ENCODE data around the gene SNED1. TPM values are rescaled to one million over a fixed set of nuclear protein-coding genes. Genes with fewer than 3 reads are reported as not detected.

The SNED1 gene
- total RNA-seq, 1 experiment from 2014 or later = 3.2 TPM

DNA sequence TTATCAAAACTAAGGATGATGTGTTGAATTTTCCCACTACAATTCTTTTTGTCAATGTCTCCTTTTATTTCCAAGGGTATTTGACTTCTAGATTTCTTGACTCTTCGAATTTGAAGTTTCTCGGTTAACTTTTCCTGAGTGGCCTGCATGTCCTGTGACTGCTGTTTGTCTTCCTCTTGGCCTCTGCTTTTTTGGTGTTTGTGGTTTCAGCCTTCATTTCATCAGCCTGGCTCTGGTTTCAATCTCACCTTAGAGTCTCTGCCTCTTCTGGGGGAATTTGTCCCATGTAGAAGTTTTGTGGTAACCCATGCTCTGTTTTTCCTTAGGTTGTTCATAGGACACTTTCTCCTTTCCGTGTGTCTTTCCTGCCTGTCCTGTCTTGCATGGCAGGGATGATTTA is 28.3 kb upstream of the SNED1 start:
- Mint-ChIP-seq H3K4me1 (no peaks in the 10 kb centered on the region), H3K27ac (no peak overlapping the region), H3K27me3 (ENCODE audit: low read depth) (no peaks in the 10 kb centered on the region), H3K4me3 (no peak overlapping the region), H3K9me3 (no peaks in the 10 kb centered on the region), H3K36me3 (no peaks in the 10 kb centered on the region)
- ATAC-seq = no peak
- ChIA-PET POLR2A (no interaction called here), CTCF (interaction anchor here (1.0 kb wide), 1 partner anchor 13 kb away, joined by 4 read pairs; no protein-coding TSS in a partner anchor)
- no peak for DNase-seq (ENCODE audit: low spot score)
- TF ChIP-seq EMX1 (CRISPR knock-in tag; IDR thresholded peaks at IDR 0.05) = no peak
- no peak for TF ChIP-seq NFYB (CRISPR knock-in tag; conservative IDR thresholded peaks at IDR 0.05; ENCODE audit: low read depth)
- no peak for TF ChIP-seq MYBL2 (CRISPR knock-in tag; IDR thresholded peaks at IDR 0.05)
- no peak for TF ChIP-seq SMAD3 (CRISPR knock-in tag; IDR thresholded peaks at IDR 0.05; ENCODE audit: borderline replicate concordance)
- TF ChIP-seq GRHL2 (CRISPR knock-in tag; IDR thresholded peaks at IDR 0.05; ENCODE audit: insufficient replicate concordance, severe bottlenecking) = no peak
- TF ChIP-seq FOXP4 (CRISPR knock-in tag; IDR thresholded peaks at IDR 0.05) = no peak
- no peak for TF ChIP-seq CBFB (CRISPR knock-in tag; IDR thresholded peaks at IDR 0.05; ENCODE audit: low read depth)
- no peak for TF ChIP-seq ZNF423 (CRISPR knock-in tag; IDR thresholded peaks at IDR 0.05)
- TF ChIP-seq CREB1 (CRISPR knock-in tag; IDR thresholded peaks at IDR 0.05) = no peak
- no peak for TF ChIP-seq ZNF138 (CRISPR knock-in tag; conservative IDR thresholded peaks at IDR 0.05)
- TF ChIP-seq ERG (CRISPR knock-in tag; IDR thresholded peaks at IDR 0.05) = no peak
- no peak for TF ChIP-seq CDX4 (CRISPR knock-in tag; IDR thresholded peaks at IDR 0.05; ENCODE audit: borderline replicate concordance)
- TF ChIP-seq ATF3 (CRISPR knock-in tag; conservative IDR thresholded peaks at IDR 0.05) = no peak
- no peak for TF ChIP-seq JUN (CRISPR knock-in tag; IDR thresholded peaks at IDR 0.05)
- TF ChIP-seq AFF4 (CRISPR knock-in tag; IDR thresholded peaks at IDR 0.05; ENCODE audit: borderline replicate concordance) = no peak
- TF ChIP-seq ESRRA (CRISPR knock-in tag; IDR thresholded peaks at IDR 0.05; ENCODE audit: borderline replicate concordance) = no peak
- TF ChIP-seq ZNF317 (CRISPR knock-in tag; IDR thresholded peaks at IDR 0.05; ENCODE audit: borderline replicate concordance, low read depth) = no peak
- TF ChIP-seq, protein P1, sequence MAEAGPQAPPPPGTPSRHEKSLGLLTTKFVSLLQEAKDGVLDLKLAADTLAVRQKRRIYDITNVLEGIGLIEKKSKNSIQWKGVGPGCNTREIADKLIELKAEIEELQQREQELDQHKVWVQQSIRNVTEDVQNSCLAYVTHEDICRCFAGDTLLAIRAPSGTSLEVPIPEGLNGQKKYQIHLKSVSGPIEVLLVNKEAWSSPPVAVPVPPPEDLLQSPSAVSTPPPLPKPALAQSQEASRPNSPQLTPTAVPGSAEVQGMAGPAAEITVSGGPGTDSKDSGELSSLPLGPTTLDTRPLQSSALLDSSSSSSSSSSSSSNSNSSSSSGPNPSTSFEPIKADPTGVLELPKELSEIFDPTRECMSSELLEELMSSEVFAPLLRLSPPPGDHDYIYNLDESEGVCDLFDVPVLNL (CRISPR knock-in tag; IDR thresholded peaks at IDR 0.05; ENCODE audit: borderline replicate concordance, low read depth) = no peak
- no peak for TF ChIP-seq NR1H2 (CRISPR knock-in tag; IDR thresholded peaks at IDR 0.05)
- no peak for TF ChIP-seq SMAD4 (CRISPR knock-in tag; IDR thresholded peaks at IDR 0.05)
